Measurements from ENCODE around the gene CAMTA1.

CAMTA1 gene

DNA sequence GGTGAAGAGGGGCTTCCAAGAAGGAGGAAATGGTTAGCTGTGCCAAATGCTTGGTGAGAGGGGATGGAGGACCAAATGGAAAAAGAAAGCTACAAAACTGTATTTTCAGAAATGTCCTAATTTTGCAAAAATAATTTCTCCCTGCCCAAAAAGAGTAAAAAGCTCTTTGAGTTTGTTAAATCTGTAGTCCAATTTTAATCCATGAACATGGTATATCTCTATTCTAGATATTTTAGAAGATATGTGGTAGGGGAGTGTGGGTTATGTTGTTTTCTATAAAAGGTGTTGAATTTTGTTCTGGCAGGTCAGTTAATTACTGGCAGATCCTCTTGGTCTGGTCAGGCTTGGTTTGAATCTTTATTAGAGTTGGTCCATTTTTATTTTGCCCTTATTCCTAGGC lies 511.7 kb downstream of the CAMTA1 start:
- no peaks in the 10 kb centered on the region for H3K9me3 ChIP-seq (ENCODE audit: severe bottlenecking)
- H3K36me3 ChIP-seq (ENCODE audit: low read depth): no peaks in the 10 kb centered on the region
- no peak overlapping the region for H3K4me3 ChIP-seq (ENCODE audit: severe bottlenecking)
- H3K4me1 ChIP-seq (ENCODE audit: insufficient read depth, poor library complexity, severe bottlenecking): peaks cover 27% of the 10 kb centered on the region
- no peak for DNase-seq (ENCODE audit: low spot score)
- no peak for TF ChIP-seq CTCF (IDR thresholded peaks at IDR 0.05; ENCODE audit: poor library complexity, severe bottlenecking)
- H3K27ac ChIP-seq (ENCODE audit: poor library complexity, severe bottlenecking): no peak overlapping the region
- no peaks in the 10 kb centered on the region for H3K27me3 ChIP-seq (ENCODE audit: insufficient read depth, poor library complexity, severe bottlenecking)
- no peak for ATAC-seq (ENCODE audit: low read depth)

DNA sequence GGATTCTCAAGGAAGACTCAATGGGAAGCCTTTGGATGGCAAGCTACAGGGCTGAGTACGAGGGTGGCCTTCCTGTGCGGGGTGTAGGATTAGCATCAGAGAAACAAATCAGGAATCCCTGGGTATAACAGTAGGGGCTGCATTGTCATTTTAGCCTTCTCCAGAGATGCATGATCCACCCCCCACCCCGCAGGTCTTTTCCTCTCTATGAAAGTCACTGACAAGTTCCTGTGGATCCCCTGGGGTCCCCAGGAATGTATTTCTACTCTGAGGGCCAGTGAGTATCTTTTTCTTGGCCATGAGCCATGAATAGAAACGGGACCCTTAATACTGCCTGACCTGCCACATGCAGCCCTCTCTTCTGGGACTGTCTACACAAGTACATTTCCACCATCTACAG lies 512.9 kb downstream of the CAMTA1 start:
- no peak for DNase-seq (ENCODE audit: low spot score)
- peaks cover 27% of the 10 kb centered on the region for H3K4me1 ChIP-seq (ENCODE audit: insufficient read depth, poor library complexity, severe bottlenecking)
- no peak overlapping the region for H3K4me3 ChIP-seq (ENCODE audit: severe bottlenecking)

GRCh38 chr1:7298749-7299151 lies 513.5 kb downstream of the CAMTA1 start:
- TF ChIP-seq CTCF (IDR thresholded peaks at IDR 0.05; ENCODE audit: poor library complexity, severe bottlenecking): no peak
- DNase-seq (ENCODE audit: low spot score) (no peak), ATAC-seq (ENCODE audit: low read depth) (peak; percentile 7; the same call in 1 of the 3 replicates)
- peaks cover 27% of the 10 kb centered on the region for H3K4me1 ChIP-seq (ENCODE audit: insufficient read depth, poor library complexity, severe bottlenecking)
- peak overlapping the region; percentile 93 for H3K27ac ChIP-seq (ENCODE audit: poor library complexity, severe bottlenecking)
- H3K27me3 ChIP-seq (ENCODE audit: insufficient read depth, poor library complexity, severe bottlenecking): no peaks in the 10 kb centered on the region
- H3K36me3 ChIP-seq (ENCODE audit: low read depth): no peaks in the 10 kb centered on the region
- no peak overlapping the region for H3K4me3 ChIP-seq (ENCODE audit: severe bottlenecking)
- H3K9me3 ChIP-seq (ENCODE audit: severe bottlenecking): no peaks in the 10 kb centered on the region

More for the DNA sequence above, 512.9 kb downstream of the CAMTA1 start:
- ATAC-seq (ENCODE audit: low read depth): no peak
- Histone ChIP-seq H3K9me3 (ENCODE audit: severe bottlenecking) (no peaks in the 10 kb centered on the region), H3K27me3 (ENCODE audit: insufficient read depth, poor library complexity, severe bottlenecking) (no peaks in the 10 kb centered on the region), H3K36me3 (ENCODE audit: low read depth) (no peaks in the 10 kb centered on the region), H3K27ac (ENCODE audit: poor library complexity, severe bottlenecking) (peak overlapping the region; percentile 93)
- no peak for TF ChIP-seq CTCF (IDR thresholded peaks at IDR 0.05; ENCODE audit: poor library complexity, severe bottlenecking)

DNA sequence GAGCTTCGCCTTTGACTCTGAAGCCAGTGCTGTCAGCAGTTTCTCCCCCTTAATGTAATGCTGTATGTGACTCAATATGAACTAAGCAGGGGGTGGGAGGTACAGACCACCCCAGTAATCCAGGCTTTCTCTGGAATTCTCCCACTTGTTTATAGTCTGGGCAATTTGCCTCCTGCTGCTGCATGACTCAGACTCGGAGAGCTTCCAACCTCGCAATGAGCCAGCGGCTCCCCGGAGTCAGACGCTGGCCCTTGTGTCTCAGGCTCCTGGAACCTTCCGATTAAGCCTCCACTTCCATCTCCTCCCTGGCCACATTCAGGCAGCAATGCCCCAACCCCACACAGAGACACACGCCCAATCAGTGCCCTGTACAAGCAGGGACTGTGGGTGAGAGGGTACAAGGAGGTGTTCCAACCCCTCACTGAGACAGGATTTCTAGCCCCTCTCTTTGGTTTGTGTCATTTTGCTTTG lies 514.1 kb downstream of the CAMTA1 start:
- Histone ChIP-seq H3K4me3 (ENCODE audit: severe bottlenecking) (no peak overlapping the region), H3K9me3 (ENCODE audit: severe bottlenecking) (no peaks in the 10 kb centered on the region), H3K4me1 (ENCODE audit: insufficient read depth, poor library complexity, severe bottlenecking) (peaks cover 27% of the 10 kb centered on the region), H3K27ac (ENCODE audit: poor library complexity, severe bottlenecking) (peak overlapping the region; percentile 93), H3K36me3 (ENCODE audit: low read depth) (no peaks in the 10 kb centered on the region), H3K27me3 (ENCODE audit: insufficient read depth, poor library complexity, severe bottlenecking) (no peaks in the 10 kb centered on the region)
- TF ChIP-seq CTCF (IDR thresholded peaks at IDR 0.05; ENCODE audit: poor library complexity, severe bottlenecking): no peak
- no peak for DNase-seq (ENCODE audit: low spot score)
- peak; percentile 86 for ATAC-seq (ENCODE audit: low read depth)

- Histone ChIP-seq H3K4me3 (ENCODE audit: severe bottlenecking) (no peak overlapping the region), H3K36me3 (ENCODE audit: low read depth) (no peaks in the 10 kb centered on the region), H3K4me1 (ENCODE audit: insufficient read depth, poor library complexity, severe bottlenecking) (peaks cover 27% of the 10 kb centered on the region), H3K27me3 (ENCODE audit: insufficient read depth, poor library complexity, severe bottlenecking) (no peaks in the 10 kb centered on the region), H3K27ac (ENCODE audit: poor library complexity, severe bottlenecking) (peak overlapping the region; percentile 93), H3K9me3 (ENCODE audit: severe bottlenecking) (no peaks in the 10 kb centered on the region)
- DNase-seq (ENCODE audit: low spot score) (no peak), ATAC-seq (ENCODE audit: low read depth) (no peak; the same call in 2 of the 3 replicates)
- TF ChIP-seq CTCF (IDR thresholded peaks at IDR 0.05; ENCODE audit: poor library complexity, severe bottlenecking): no peak
Measured at GRCh38 chr1:7299994-7300393, 514.7 kb downstream of the CAMTA1 start.

Measured in RWPE2 (cell line).